NK-92 (cell line): Measurements from ENCODE around the gene CRIP2.

Experiments used
- DNase-seq: peaks from one replicate; lab custom pipeline; 2025; ENCODE audit not compliant: unreplicated experiment; lab: John Stamatoyannopoulos, UW

CRIP2 gene

GRCh38 chr14:105486163-105486973 is 11.7 kb downstream of the CRIP2 start, which contains the start of gene CRIP1:
Gene CRIP1 (plus strand): TSS chr14:105486886. CDS start chr14:105487260, 374 bp downstream.
- DNase-seq = no peak

- no peak for DNase-seq
Measured at GRCh38 chr14:105486974-105487448, 12.4 kb downstream of the CRIP2 start.

- DNase-seq = no peak
Measured at GRCh38 chr14:105487449-105487985, 12.9 kb downstream of the CRIP2 start.

- no peak for DNase-seq
Measured at GRCh38 chr14:105487986-105488777, 13.6 kb downstream of the CRIP2 start.

- DNase-seq = no peak
Measured at GRCh38 chr14:105488781-105489541, 14.3 kb downstream of the CRIP2 start.

GRCh38 chr14:105489542-105490266 is 15.1 kb downstream of the CRIP2 start:
- DNase-seq = peak; percentile 25

GRCh38 chr14:105490267-105490571 is 15.6 kb downstream of the CRIP2 start:
- no peak for DNase-seq

- DNase-seq = peak; percentile 97
Measured at GRCh38 chr14:105490572-105491365, 16.1 kb downstream of the CRIP2 start, which contains the start of gene TEDC1. Gene TEDC1 (plus strand): TSS chr14:105491246. CDS start chr14:105491376, 130 bp downstream.

- no peak for DNase-seq
Measured at GRCh38 chr14:105491366-105491973, 16.8 kb downstream of the CRIP2 start.

- DNase-seq = no peak
Measured at GRCh38 chr14:105492031-105492970, 17.7 kb downstream of the CRIP2 start.

- no peak for DNase-seq
Measured at GRCh38 chr14:105492971-105493871, 18.6 kb downstream of the CRIP2 start.

- no peak for DNase-seq
Measured at GRCh38 chr14:105493921-105494605, 19.4 kb downstream of the CRIP2 start.

- no peak for DNase-seq
Measured at GRCh38 chr14:105494606-105494929, 19.9 kb downstream of the CRIP2 start.

- DNase-seq = no peak
Measured at GRCh38 chr14:105495101-105495989, 20.7 kb downstream of the CRIP2 start.

- no peak for DNase-seq
Measured at GRCh38 chr14:105495990-105496830, 21.6 kb downstream of the CRIP2 start.
